ENCODE results near the gene SLC22A31.

DNA sequence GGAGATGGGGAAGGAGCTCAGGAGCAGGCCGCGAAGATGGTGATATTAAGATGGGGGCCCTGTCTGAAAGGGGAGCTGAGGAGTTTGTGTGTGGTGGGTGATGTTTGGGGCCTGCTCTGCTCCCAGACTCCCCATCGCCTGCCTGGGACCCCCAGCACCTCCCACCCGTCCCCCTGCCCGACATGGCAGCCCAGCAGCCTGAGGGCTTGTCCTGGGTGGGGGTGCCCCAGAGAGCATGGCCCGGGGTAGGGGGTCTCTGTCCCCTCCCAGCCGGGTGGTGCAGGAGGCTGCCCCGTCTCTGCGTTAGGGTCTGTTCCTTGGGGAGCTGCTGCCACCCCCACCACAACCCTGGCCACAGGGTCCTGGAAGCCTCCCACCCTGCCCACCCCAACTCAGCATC, 23.6 kb downstream of the SLC22A31 start:
- TF ChIP-seq, protein P1, sequence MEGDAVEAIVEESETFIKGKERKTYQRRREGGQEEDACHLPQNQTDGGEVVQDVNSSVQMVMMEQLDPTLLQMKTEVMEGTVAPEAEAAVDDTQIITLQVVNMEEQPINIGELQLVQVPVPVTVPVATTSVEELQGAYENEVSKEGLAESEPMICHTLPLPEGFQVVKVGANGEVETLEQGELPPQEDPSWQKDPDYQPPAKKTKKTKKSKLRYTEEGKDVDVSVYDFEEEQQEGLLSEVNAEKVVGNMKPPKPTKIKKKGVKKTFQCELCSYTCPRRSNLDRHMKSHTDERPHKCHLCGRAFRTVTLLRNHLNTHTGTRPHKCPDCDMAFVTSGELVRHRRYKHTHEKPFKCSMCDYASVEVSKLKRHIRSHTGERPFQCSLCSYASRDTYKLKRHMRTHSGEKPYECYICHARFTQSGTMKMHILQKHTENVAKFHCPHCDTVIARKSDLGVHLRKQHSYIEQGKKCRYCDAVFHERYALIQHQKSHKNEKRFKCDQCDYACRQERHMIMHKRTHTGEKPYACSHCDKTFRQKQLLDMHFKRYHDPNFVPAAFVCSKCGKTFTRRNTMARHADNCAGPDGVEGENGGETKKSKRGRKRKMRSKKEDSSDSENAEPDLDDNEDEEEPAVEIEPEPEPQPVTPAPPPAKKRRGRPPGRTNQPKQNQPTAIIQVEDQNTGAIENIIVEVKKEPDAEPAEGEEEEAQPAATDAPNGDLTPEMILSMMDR (IDR thresholded peaks at IDR 0.05) = no peak
- no peak for TF ChIP-seq POLR2A (IDR thresholded peaks at IDR 0.05)

Data from right lobe of liver (tissue), 4 donors.